ENCODE data around the gene LTBP1.

GRCh38 chr2:33301355-33301754 lies 354.6 kb downstream of the LTBP1 start:
- TF ChIP-seq, protein P1, sequence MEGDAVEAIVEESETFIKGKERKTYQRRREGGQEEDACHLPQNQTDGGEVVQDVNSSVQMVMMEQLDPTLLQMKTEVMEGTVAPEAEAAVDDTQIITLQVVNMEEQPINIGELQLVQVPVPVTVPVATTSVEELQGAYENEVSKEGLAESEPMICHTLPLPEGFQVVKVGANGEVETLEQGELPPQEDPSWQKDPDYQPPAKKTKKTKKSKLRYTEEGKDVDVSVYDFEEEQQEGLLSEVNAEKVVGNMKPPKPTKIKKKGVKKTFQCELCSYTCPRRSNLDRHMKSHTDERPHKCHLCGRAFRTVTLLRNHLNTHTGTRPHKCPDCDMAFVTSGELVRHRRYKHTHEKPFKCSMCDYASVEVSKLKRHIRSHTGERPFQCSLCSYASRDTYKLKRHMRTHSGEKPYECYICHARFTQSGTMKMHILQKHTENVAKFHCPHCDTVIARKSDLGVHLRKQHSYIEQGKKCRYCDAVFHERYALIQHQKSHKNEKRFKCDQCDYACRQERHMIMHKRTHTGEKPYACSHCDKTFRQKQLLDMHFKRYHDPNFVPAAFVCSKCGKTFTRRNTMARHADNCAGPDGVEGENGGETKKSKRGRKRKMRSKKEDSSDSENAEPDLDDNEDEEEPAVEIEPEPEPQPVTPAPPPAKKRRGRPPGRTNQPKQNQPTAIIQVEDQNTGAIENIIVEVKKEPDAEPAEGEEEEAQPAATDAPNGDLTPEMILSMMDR (IDR thresholded peaks at IDR 0.05): no peak
- no peak for TF ChIP-seq POLR2A (IDR thresholded peaks at IDR 0.05)

All from adrenal gland (tissue), 5 donors.